ENCODE measurements around the gene ZNF366. TPM values are rescaled to one million over a fixed set of nuclear protein-coding genes. Genes with fewer than 3 reads are reported as not detected.
"Not testable (repeated sequence)": the region's sequence is repeated elsewhere in the genome, so short reads cannot be mapped to it uniquely, and the experiment has no call there.

ZNF366 gene
- total RNA-seq, 1 donor from 2014 or later: 1.9 TPM

DNA sequence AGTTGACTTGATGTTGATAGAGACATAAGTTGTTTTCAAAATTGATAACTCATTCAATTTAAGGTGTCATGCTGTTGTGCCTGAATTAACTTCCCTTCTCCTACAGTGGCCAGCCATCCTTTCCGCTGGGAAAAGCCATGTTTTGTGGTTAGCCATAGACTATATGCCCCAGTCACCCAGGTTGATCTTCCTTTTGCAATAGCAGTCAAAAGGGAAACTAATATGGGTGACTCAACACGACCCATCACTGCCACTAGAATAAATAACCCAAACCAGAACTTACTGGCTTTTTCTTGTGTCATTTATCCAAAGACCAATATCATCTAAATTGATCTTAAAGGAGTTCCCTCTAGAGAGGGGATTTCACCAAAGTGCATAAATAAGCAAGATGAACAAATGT is 99.7 kb downstream of the ZNF366 start:
- no peak for DNase-seq (ENCODE audit: low read depth in 2 of 2)

GRCh38 chr5:72407078-72407477 is 100.1 kb downstream of the ZNF366 start:
- DNase-seq (ENCODE audit: low read depth in 2 of 2): no peak

- DNase-seq (ENCODE audit: low read depth in 2 of 2): not testable (repeated sequence)
Observed at GRCh38 chr5:72404771-72405170, 102.4 kb downstream of the ZNF366 start.

GRCh38 chr5:72402959-72403628 is 104.1 kb downstream of the ZNF366 start:
- peak; percentile 97 to 99 for DNase-seq (ENCODE audit: low read depth in 2 of 2)

GRCh38 chr5:72402381-72402890 is 104.8 kb downstream of the ZNF366 start:
- peak in 1 of 2 donors; percentile 41 for DNase-seq (ENCODE audit: low read depth in 2 of 2)

GRCh38 chr5:72400950-72401349 is 106.3 kb downstream of the ZNF366 start:
- no peak for DNase-seq (ENCODE audit: low read depth in 2 of 2)

DNA sequence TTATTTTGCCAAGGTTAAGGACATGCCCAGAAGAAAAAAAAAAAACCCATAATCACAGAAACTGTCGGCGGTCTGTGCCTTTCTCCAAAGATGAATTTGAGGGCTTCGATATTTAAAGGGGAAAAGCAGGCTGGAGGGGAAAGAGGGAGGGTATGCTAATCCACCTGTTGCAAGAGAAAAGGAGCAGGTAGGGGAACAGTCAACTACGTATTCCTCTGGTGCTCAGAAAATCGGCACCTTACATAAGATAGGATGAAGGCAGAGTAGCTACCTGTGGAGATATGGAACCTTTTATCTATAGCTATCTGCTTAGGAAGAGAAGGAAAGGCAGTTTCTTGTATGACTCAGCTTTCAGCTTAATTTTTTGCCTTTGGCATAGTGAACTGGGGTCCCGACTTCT is 109.4 kb downstream of the ZNF366 start:
- DNase-seq (ENCODE audit: low read depth in 2 of 2): no peak

- peak in 1 of 2 donors; percentile 58 for DNase-seq (ENCODE audit: low read depth in 2 of 2)
Observed at GRCh38 chr5:72394688-72395087, 112.5 kb downstream of the ZNF366 start.

- DNase-seq (ENCODE audit: low read depth in 2 of 2): no peak
Observed at GRCh38 chr5:72393052-72393451, 114.2 kb downstream of the ZNF366 start.

Other genes with a start within 250 kb of the ZNF366 start
- gene MRPS27, start 187.2 kb downstream of the ZNF366 start, total RNA-seq: 63.0 and 82.3 TPM in 2 replicates
- 2.3 and 3.3 TPM in 2 replicates for gene PTCD2, start 187.0 kb downstream of the ZNF366 start, total RNA-seq

Data from dermis microvascular lymphatic vessel endothelial cell (primary cell).